ENCODE measurements around the gene SSH3.

The SSH3 gene

GRCh38 chr11:67289651-67290479 lies 13.5 kb upstream of the SSH3 start:
- H3K27ac ChIP-seq = peak overlapping the region; percentile 91
- no peak for DNase-seq (ENCODE audit: low read depth, low spot score)

DNA sequence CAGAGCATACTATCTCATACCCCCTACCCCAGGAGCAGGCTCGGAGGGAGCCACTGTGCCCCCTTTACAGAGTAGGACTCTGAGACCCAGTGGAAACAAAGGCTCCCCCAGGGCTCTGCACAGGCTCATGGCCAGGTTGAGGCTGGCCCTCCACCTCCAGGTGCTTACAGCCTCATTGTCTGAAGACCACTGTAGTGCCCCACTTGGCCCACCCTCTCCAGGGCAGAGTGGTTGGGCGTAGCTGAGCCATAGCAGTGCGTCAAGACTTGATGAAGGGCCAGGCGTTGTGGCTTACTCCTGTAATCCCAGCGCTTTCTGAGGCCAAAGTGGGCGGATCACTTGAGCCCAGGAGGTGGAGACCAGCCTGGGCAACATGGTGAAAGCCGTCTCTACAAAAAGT lies 12.5 kb upstream of the SSH3 start:
- peak overlapping the region; percentile 91 for H3K27ac ChIP-seq
- DNase-seq (ENCODE audit: low read depth, low spot score) = no peak

GRCh38 chr11:67291481-67292381 lies 11.6 kb upstream of the SSH3 start:
- H3K27ac ChIP-seq = peak overlapping the region; percentile 51
- no peak for DNase-seq (ENCODE audit: low read depth, low spot score)

DNA sequence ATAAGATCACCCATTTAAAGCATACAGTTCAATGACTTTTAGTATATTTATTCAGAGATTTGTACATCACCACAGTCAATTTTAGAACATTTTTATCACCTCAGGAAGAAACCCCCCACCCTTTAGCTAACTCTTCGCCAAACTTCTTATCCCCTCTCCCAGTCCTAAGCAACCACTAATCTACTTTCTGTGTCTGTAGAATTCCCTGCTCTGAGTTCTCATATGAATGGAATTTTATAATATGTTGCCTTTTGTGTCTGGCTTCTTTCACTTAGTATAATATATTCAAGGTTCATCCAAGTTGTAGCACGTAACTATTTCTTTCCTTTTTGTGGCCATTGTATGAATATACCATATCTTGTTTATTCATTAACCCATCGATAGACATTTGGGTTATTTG lies 10.7 kb upstream of the SSH3 start:
- H3K27ac ChIP-seq = peak overlapping the region; percentile 51

DNA sequence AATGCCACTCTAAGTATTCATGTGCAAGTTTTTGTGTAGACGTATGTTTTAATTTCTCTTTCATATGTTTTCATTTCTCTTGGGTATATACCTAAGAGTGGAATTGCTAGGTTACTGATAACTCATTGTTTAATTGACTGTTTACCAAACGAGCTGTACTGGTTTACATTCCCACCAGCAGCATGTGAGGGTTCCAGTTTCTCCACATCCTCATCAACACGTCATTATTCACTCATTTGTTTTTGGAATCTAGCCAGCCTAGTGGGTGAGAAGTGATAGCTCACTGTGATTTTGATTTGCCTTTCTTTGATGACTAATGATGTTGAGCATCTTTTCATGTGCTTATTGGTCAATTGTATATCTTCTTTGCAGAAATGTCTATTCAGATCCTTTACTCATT lies 10.2 kb upstream of the SSH3 start:
- peak overlapping the region; percentile 51 for H3K27ac ChIP-seq
- DNase-seq (ENCODE audit: low read depth, low spot score) = peak; percentile 94

More for the DNA sequence above, 10.7 kb upstream of the SSH3 start:
- no peak for DNase-seq (ENCODE audit: low read depth, low spot score)

GRCh38 chr11:67295846-67296245 lies 7.5 kb upstream of the SSH3 start:
- no peak overlapping the region for H3K27ac ChIP-seq
- DNase-seq (ENCODE audit: low read depth, low spot score) = no peak

DNA sequence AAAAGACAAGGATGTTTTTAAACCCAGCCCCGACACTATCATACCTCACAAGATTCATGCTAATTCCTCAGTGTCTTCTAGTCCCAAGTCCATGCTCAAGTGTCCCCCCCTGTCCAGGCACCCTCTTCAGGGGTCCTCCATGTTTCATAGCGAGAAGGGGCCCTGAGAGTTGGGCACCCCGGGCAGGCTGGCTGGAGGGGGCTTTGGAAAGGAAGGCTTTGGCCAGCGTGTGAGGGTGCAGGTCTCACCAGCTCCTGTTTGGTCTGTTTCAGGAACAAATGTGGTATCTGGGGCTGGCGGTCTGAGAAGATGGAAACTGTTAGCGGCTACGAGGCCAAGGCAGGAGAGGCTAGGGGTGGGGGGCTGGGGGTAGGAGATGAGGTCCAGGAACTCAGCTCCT lies 4.5 kb upstream of the SSH3 start:
- no peak for DNase-seq (ENCODE audit: low read depth, low spot score)
- no peak overlapping the region for H3K27ac ChIP-seq

DNA sequence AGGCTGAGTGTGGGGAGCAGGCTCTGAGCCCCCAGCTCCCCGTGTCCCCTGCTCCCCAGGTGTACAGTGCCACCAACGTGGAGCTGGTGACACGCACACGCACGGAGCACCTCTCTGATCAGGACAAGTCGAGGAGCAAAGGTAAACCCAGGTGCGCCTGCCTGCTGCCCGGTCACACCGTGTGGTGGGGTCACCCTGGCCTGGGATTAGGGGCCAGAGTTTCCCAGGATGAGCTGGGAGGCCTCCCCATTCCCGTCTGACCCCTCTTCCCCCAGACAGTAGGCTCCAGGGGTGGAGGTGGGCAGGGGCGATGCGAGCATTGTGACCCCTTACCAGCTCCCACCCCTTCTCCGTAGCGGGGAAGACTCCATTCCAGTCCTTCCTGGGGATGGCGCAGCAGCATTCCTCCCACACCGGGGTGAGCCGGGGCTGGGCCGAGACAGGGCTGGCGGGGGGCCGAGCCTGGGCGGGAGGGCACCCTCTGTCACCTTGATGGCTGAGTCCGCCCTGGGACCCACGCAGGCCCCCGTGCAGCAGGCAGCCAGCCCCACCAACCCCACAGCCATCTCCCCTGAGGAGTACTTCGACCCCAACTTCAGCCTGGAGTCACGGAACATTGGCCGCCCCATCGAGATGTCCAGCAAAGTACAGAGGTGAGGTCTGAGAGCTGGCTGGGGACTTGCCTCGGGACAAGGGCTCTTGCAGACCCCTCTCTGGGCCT lies 3.7 kb upstream of the SSH3 start:
- H3K27ac ChIP-seq = no peak overlapping the region

DNA sequence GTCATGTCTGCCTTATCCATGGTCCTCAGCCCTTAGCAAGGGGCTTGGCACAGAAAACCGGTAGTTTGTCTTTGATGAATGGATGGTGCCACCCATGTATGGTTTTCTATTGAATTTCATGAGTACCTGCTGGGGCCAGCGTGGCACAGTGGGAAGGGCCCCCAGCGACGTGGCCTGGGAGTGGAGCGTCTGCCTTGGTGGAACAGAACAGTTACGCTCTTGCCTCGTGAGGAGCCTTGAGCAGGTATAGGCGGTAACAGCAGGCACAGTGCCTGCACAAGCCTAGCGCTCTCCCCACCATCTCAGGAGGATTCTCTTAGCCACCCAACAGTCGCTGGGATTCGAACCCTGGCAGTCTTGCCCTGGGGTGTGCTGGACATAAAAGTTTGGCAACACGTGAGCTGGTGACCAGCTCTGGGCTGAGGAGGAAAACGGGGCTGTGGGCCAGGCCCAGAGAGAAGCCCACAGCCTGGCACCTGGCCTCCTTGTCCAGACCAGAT lies 3.0 kb upstream of the SSH3 start:
- no peak overlapping the region for H3K27ac ChIP-seq
- DNase-seq (ENCODE audit: low read depth, low spot score) = no peak

More for the DNA sequence above, 3.7 kb upstream of the SSH3 start:
- DNase-seq (ENCODE audit: low read depth, low spot score) = no peak

- H3K27ac ChIP-seq = no peak overlapping the region
- no peak for DNase-seq (ENCODE audit: low read depth, low spot score)
These were observed 2.5 kb upstream of the SSH3 start for GRCh38 chr11:67300756-67301312.

- no peak for DNase-seq (ENCODE audit: low read depth, low spot score)
These were observed 1.9 kb upstream of the SSH3 start for GRCh38 chr11:67301313-67301921.

GRCh38 chr11:67301951-67302516 lies 1.3 kb upstream of the SSH3 start:
- DNase-seq (ENCODE audit: low read depth, low spot score) = peak; percentile 39
- H3K27ac ChIP-seq = peak overlapping the region; percentile 86

More at GRCh38 chr11:67301313-67301921, 1.9 kb upstream of the SSH3 start:
- H3K27ac ChIP-seq = peak overlapping the region; percentile 86

- H3K27ac ChIP-seq = peak overlapping the region; percentile 86
- DNase-seq (ENCODE audit: low read depth, low spot score) = no peak
These were observed 679 bp upstream of the SSH3 start for GRCh38 chr11:67302571-67303131.

DNA sequence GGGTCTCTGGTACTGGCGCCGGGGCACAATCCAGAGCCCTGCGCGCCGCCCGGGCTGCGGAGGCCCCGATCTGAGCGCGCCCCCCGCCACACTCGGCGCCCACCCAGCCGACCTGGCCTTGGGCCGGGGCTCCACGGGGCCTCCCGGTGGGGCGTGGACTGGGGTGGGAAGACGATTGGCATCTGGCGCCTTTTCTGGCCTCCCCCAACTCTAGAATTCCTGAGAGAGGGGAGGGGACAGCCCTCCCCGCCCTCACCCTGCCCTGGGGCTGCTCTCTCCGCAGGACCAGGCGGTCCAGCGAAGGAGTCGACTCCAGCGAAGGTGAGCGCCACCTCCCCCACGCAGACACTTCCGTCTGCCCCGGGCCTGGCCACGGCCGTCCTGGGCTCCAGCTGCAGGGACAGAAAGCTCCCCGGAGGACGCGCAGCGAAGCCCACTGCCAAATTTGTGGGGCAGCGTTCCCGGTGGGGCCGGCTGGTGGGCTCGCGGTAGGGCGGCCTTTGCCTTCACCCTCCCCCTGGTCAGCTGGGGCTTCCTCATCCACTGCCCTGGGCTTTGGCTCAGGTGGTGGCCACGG lies 593 bp downstream of the SSH3 start:
- peak overlapping the region; percentile 86 for H3K27ac ChIP-seq
- no peak for DNase-seq (ENCODE audit: low read depth, low spot score)

- DNase-seq (ENCODE audit: low read depth, low spot score) = no peak
- H3K27ac ChIP-seq = peak overlapping the region; percentile 86
These were observed 1.3 kb downstream of the SSH3 start for GRCh38 chr11:67304511-67305113.

DNA sequence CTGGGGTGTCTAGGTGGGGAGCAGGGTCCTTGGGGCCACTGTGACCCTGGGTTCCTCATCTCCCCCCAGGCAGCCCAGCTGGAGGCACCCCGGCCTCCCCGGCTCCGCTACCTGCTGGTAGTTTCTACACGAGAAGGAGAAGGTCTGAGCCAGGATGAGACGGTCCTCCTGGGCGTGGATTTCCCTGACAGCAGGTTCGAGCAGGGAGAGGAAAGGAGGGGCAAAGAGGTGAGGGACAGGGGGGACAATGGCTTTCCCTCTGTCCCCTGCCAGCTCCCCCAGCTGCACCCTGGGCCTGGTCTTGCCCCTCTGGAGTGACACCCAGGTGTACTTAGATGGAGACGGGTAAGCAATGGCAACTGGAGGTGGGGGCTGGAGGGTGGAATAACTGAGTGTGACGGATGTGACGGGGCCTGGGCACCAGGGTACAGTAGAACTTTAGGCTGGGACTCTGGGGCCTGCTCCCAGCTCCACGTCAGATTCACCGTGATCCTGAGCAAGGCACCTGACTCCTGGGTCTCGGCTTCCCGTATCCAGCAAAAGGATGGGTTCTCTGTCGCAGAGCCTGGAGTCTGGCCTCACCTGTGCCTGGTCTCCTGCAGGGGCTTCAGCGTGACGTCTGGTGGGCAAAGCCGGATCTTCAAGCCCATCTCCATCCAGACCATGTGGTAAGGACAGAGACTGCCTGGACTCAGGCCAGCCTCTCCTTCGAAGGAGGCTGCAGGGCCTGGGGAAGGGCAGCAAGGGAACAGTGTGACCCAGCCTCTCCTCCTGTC lies 3.6 kb downstream of the SSH3 start:
- no peak overlapping the region for H3K27ac ChIP-seq
- no peak for DNase-seq (ENCODE audit: low read depth, low spot score)

DNA sequence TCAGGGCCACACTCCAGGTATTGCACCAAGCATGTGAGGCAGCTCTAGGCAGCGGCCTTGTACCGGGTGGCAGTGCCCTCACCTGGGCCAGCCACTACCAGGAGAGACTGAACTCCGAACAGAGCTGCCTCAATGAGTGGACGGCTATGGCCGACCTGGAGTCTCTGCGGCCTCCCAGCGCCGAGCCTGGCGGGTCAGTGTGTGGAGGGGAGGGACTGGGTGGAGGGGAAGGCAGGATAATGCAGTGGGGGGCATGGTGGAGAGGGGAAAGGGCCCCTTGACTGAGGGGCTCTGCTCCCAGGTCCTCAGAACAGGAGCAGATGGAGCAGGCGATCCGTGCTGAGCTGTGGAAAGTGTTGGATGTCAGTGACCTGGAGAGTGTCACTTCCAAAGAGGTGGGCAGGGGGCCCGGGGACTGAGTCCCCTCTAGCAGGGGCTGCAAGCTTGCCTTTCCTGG lies 4.2 kb downstream of the SSH3 start:
- H3K27ac ChIP-seq = no peak overlapping the region
- DNase-seq (ENCODE audit: low read depth, low spot score) = no peak
